ENCODE results near the gene CKAP5. TPM values are rescaled to one million over a fixed set of nuclear protein-coding genes. Genes with fewer than 3 reads are reported as not detected.

CKAP5 gene
- total RNA-seq, 1 experiment from 2014 or later, result 572 TPM

DNA sequence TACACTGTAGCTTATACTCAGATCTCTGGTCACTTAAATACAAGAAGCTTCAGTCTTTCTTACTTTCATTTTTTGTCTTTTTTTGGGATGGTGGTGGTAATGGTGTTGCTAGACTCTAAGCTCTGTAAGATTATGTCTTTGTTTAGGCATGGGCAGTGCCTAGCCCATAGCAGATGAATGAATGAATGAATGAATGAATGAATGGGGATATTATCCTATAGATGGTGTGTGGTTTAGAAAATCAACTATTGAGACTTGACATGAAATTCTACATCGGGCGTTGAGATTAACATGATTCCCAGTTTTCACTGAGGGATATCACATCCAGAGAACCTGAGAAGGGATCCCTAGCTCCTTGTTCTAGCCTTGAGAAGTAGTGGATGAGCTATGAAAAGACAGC lies 9.8 kb upstream of the CKAP5 start:
- no peaks in the 10 kb centered on the region for H3K4me1 ChIP-seq (ENCODE audit: insufficient read depth, low read length, poor library complexity, severe bottlenecking)
- no TSS peak for BruUV-seq (replicated peaks)
- intact Hi-C loops (cut with micrococcal nuclease; ENCODE audit: unreplicated experiment), result no loop called here
- no peak for TF ChIP-seq CTCF (conservative IDR thresholded peaks at IDR 0.05; ENCODE audit: low read depth, low read length)
- TF ChIP-seq EZH2 (IDR thresholded peaks at IDR 0.05; ENCODE audit: borderline replicate concordance, low read depth, low read length, poor library complexity, severe bottlenecking), result no peak
- ChIA-PET POLR2A (ENCODE audit: low non-redundant PET) (no interaction called here), CTCF (no interaction called here)
- no peaks in the 10 kb centered on the region for H3K27me3 ChIP-seq (replicated peaks; ENCODE audit: insufficient read depth, low read depth, low read length, poor library complexity)
- peaks cover 9% of the 10 kb centered on the region for H3K36me3 ChIP-seq (ENCODE audit: insufficient read depth, low read length, poor library complexity, severe bottlenecking)
- H3K4me3 ChIP-seq (ENCODE audit: low read depth, low read length, poor library complexity, severe bottlenecking), result no peak overlapping the region
- DNase-seq (ENCODE audit: low spot score), result no peak
- no peaks in the 10 kb centered on the region for H3K9me3 ChIP-seq (ENCODE audit: low read depth, low read length, poor library complexity, severe bottlenecking)
- no peak overlapping the region for H3K27ac ChIP-seq (ENCODE audit: low read depth, low read length, poor library complexity, severe bottlenecking)

- no peak for DNase-seq (ENCODE audit: low spot score)
- intact Hi-C loops (cut with micrococcal nuclease; ENCODE audit: unreplicated experiment), result no loop called here
- Histone ChIP-seq H3K27ac (ENCODE audit: low read depth, low read length, poor library complexity, severe bottlenecking) (no peak overlapping the region), H3K27me3 (replicated peaks; ENCODE audit: insufficient read depth, low read depth, low read length, poor library complexity) (no peaks in the 10 kb centered on the region), H3K36me3 (ENCODE audit: insufficient read depth, low read length, poor library complexity, severe bottlenecking) (peaks cover 9% of the 10 kb centered on the region), H3K9me3 (ENCODE audit: low read depth, low read length, poor library complexity, severe bottlenecking) (no peaks in the 10 kb centered on the region), H3K4me1 (ENCODE audit: insufficient read depth, low read length, poor library complexity, severe bottlenecking) (no peaks in the 10 kb centered on the region), H3K4me3 (ENCODE audit: low read depth, low read length, poor library complexity, severe bottlenecking) (no peak overlapping the region)
- TF ChIP-seq EZH2 (IDR thresholded peaks at IDR 0.05; ENCODE audit: borderline replicate concordance, low read depth, low read length, poor library complexity, severe bottlenecking) (no peak), CTCF (conservative IDR thresholded peaks at IDR 0.05; ENCODE audit: low read depth, low read length) (no peak)
- CTCF ChIA-PET, result no interaction called here
- POLR2A ChIA-PET (ENCODE audit: low non-redundant PET), result interaction anchor here (0.7 kb wide), 1 partner anchor 233 kb away, joined by 3 read pairs; no protein-coding TSS in a partner anchor
- BruUV-seq (replicated peaks), result no TSS peak
Measured at GRCh38 chr11:46855167-46855566, 9.1 kb upstream of the CKAP5 start.

DNA sequence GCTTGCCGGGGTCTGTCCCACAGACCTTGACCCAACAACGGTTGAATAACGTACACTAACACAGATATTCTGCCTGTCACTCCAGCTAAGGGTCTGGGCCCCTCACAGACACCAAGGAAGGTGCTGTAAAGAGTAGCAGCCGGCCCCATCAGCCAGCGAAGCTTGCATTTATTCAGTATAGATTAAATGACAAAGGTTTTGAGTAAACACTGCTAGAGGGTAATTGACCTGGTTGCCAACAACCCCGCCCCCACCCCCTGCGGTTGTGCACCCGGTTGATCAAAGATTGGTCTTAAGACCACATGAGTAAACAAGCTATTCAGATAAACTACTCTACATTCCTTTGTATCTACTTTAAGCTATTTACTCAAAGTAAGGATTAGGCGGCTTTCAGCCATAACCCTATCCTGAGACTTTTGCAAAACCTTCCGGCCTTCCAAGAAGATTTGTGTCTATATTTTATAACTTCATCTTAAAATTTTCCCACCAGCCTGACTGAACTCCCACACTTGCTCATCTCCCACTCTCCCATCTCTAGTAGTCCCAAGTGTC lies 4.8 kb upstream of the CKAP5 start:
- CTCF ChIA-PET, result interaction anchor here (0.7 kb wide), 1 partner anchor 29 kb away, joined by 3 read pairs; no protein-coding TSS in a partner anchor
- no peaks in the 10 kb centered on the region for H3K27me3 ChIP-seq (replicated peaks; ENCODE audit: insufficient read depth, low read depth, low read length, poor library complexity)
- TF ChIP-seq CTCF (conservative IDR thresholded peaks at IDR 0.05; ENCODE audit: low read depth, low read length), result no peak
- TF ChIP-seq EZH2 (IDR thresholded peaks at IDR 0.05; ENCODE audit: borderline replicate concordance, low read depth, low read length, poor library complexity, severe bottlenecking), result no peak
- H3K27ac ChIP-seq (ENCODE audit: low read depth, low read length, poor library complexity, severe bottlenecking), result no peak overlapping the region
- BruUV-seq (replicated peaks), result no TSS peak
- no peak overlapping the region for H3K4me3 ChIP-seq (ENCODE audit: low read depth, low read length, poor library complexity, severe bottlenecking)
- H3K36me3 ChIP-seq (ENCODE audit: insufficient read depth, low read length, poor library complexity, severe bottlenecking), result no peaks in the 10 kb centered on the region
- no peak for DNase-seq (ENCODE audit: low spot score)
- no peaks in the 10 kb centered on the region for H3K9me3 ChIP-seq (ENCODE audit: low read depth, low read length, poor library complexity, severe bottlenecking)
- POLR2A ChIA-PET (ENCODE audit: low non-redundant PET), result no interaction called here
- intact Hi-C loops (cut with micrococcal nuclease; ENCODE audit: unreplicated experiment), result no loop called here
- peaks cover 3% of the 10 kb centered on the region for H3K4me1 ChIP-seq (ENCODE audit: insufficient read depth, low read length, poor library complexity, severe bottlenecking)
